Measurements from ENCODE around the gene AP2A2.

DNA sequence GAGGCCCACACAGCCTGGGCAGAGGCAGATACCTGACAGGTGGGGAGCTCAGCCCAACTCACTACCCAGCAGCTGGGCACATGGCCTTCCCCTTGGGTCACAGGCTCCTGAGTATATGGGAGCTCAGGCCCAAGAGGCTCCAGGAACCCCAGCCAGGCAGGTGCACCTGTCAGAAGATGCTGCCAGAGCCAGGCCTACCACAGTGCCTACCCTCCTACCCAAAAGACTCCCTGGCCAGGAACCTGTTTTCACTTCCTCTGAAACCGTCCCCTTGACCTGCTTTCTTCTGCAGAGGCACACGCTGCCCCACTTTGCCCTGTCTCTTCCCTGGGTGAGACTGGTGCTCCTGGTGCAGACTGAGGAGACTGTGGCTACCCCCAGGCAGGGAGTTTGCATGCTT, 18.0 kb upstream of the AP2A2 start:
- TF ChIP-seq TAF1 (IDR thresholded peaks at IDR 0.05; ENCODE audit: low read depth) (no peak), NFIC (IDR thresholded peaks at IDR 0.05) (no peak), EGR1 (IDR thresholded peaks at IDR 0.05) (no peak), YY1 (IDR thresholded peaks at IDR 0.05; ENCODE audit: low read depth) (no peak), RAD21 (IDR thresholded peaks at IDR 0.05; ENCODE audit: low read depth) (no peak), CREB1 (IDR thresholded peaks at IDR 0.05; ENCODE audit: low read depth) (no peak), CEBPB (IDR thresholded peaks at IDR 0.05) (no peak), EP300 (IDR thresholded peaks at IDR 0.05; ENCODE audit: borderline replicate concordance) (no peak), FOXM1 (IDR thresholded peaks at IDR 0.05; ENCODE audit: borderline replicate concordance, low read depth) (no peak), TCF12 (IDR thresholded peaks at IDR 0.05; ENCODE audit: low read depth) (no peak), TEAD4 (IDR thresholded peaks at IDR 0.05) (no peak)
- TF ChIP-seq, protein P1, sequence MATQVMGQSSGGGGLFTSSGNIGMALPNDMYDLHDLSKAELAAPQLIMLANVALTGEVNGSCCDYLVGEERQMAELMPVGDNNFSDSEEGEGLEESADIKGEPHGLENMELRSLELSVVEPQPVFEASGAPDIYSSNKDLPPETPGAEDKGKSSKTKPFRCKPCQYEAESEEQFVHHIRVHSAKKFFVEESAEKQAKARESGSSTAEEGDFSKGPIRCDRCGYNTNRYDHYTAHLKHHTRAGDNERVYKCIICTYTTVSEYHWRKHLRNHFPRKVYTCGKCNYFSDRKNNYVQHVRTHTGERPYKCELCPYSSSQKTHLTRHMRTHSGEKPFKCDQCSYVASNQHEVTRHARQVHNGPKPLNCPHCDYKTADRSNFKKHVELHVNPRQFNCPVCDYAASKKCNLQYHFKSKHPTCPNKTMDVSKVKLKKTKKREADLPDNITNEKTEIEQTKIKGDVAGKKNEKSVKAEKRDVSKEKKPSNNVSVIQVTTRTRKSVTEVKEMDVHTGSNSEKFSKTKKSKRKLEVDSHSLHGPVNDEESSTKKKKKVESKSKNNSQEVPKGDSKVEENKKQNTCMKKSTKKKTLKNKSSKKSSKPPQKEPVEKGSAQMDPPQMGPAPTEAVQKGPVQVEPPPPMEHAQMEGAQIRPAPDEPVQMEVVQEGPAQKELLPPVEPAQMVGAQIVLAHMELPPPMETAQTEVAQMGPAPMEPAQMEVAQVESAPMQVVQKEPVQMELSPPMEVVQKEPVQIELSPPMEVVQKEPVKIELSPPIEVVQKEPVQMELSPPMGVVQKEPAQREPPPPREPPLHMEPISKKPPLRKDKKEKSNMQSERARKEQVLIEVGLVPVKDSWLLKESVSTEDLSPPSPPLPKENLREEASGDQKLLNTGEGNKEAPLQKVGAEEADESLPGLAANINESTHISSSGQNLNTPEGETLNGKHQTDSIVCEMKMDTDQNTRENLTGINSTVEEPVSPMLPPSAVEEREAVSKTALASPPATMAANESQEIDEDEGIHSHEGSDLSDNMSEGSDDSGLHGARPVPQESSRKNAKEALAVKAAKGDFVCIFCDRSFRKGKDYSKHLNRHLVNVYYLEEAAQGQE (IDR thresholded peaks at IDR 0.05; ENCODE audit: low read depth) = no peak
- TF ChIP-seq, protein P2, sequence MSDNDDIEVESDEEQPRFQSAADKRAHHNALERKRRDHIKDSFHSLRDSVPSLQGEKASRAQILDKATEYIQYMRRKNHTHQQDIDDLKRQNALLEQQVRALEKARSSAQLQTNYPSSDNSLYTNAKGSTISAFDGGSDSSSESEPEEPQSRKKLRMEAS (IDR thresholded peaks at IDR 0.05) = no peak
- TF ChIP-seq, protein P3, sequence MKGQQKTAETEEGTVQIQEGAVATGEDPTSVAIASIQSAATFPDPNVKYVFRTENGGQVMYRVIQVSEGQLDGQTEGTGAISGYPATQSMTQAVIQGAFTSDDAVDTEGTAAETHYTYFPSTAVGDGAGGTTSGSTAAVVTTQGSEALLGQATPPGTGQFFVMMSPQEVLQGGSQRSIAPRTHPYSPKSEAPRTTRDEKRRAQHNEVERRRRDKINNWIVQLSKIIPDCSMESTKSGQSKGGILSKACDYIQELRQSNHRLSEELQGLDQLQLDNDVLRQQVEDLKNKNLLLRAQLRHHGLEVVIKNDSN (IDR thresholded peaks at IDR 0.05) = no peak
